Eye (tissue), 1 donor: ENCODE measurements around the gene TTC7B.
"Not testable (repeated sequence)": the region's sequence is repeated elsewhere in the genome, so short reads cannot be mapped to it uniquely, and the experiment has no call there.

Source experiments
- DNase-seq: peaks from one replicate; pipeline ENCODE4 v3.0.0-alpha.2; 2015

TTC7B gene

GRCh38 chr14:90536511-90537191 is 279.6 kb downstream of the TTC7B start:
- DNase-seq: peak; percentile 36

- no peak for DNase-seq
These were observed 280.1 kb downstream of the TTC7B start for GRCh38 chr14:90536092-90536491.

GRCh38 chr14:90535556-90536090 is 280.6 kb downstream of the TTC7B start:
- no peak for DNase-seq

GRCh38 chr14:90534838-90535555 is 281.2 kb downstream of the TTC7B start:
- DNase-seq: no peak

GRCh38 chr14:90534091-90534837 is 282.0 kb downstream of the TTC7B start:
- no peak for DNase-seq

GRCh38 chr14:90533591-90534021 is 282.6 kb downstream of the TTC7B start:
- DNase-seq: no peak

GRCh38 chr14:90532826-90533525 is 283.3 kb downstream of the TTC7B start:
- no peak for DNase-seq

GRCh38 chr14:90531497-90531896 is 284.7 kb downstream of the TTC7B start:
- no peak for DNase-seq

GRCh38 chr14:90530523-90530922 is 285.7 kb downstream of the TTC7B start:
- DNase-seq: no peak

GRCh38 chr14:90527978-90528377 is 288.3 kb downstream of the TTC7B start:
- no peak for DNase-seq

- not testable (repeated sequence) for DNase-seq
These were observed 289.7 kb downstream of the TTC7B start for GRCh38 chr14:90526536-90526935.

GRCh38 chr14:90525353-90526028 is 290.7 kb downstream of the TTC7B start:
- not testable (repeated sequence) for DNase-seq

- no peak for DNase-seq
These were observed 292.0 kb downstream of the TTC7B start for GRCh38 chr14:90523961-90524875.

GRCh38 chr14:90523544-90523943 is 292.7 kb downstream of the TTC7B start:
- no peak for DNase-seq

- DNase-seq: peak; percentile 81
These were observed 293.5 kb downstream of the TTC7B start for GRCh38 chr14:90522571-90523191.

- DNase-seq: no peak
These were observed 294.2 kb downstream of the TTC7B start for GRCh38 chr14:90521930-90522483.

GRCh38 chr14:90521084-90521929 is 294.9 kb downstream of the TTC7B start:
- peak; percentile 74 for DNase-seq

- DNase-seq: no peak
These were observed 295.9 kb downstream of the TTC7B start for GRCh38 chr14:90520326-90520725.

- DNase-seq: no peak
These were observed 296.8 kb downstream of the TTC7B start for GRCh38 chr14:90519262-90519920.
